Smooth muscle cell (in vitro differentiated cells): ENCODE results near the gene ULK4. TPM values are rescaled to one million over a fixed set of nuclear protein-coding genes. Genes with fewer than 3 reads are reported as not detected.

ENCODE experiments used
- DNase-seq: peaks from one replicate; lab custom pipeline; 2025; ENCODE audit not compliant: unreplicated experiment; lab: John Stamatoyannopoulos, UW
- H2AFZ ChIP-seq: fragments of 200-600 bp; sonication (generic); 2 replicates; pipeline ENCODE4 v1.6.0; 2016; ENCODE audit warnings: antibody characterized with exemption, low read depth, mild to moderate bottlenecking
- H3F3A ChIP-seq: fragments of 200-600 bp; sonication (generic); 2 replicates; pipeline ENCODE4 v1.6.0; 2017; ENCODE audit warnings: antibody characterized with exemption, low read depth
- H3K27ac ChIP-seq: fragments of 200-600 bp; sonication (generic); 2 replicates; pipeline ENCODE4 v1.5.1; 2016; ENCODE audit warnings: low read depth, mild to moderate bottlenecking
- H3K27me3 ChIP-seq: fragments of 200-600 bp; sonication (generic); 2 replicates; pipeline ENCODE4 v1.6.1; 2016; ENCODE audit warnings: low read depth, mild to moderate bottlenecking
- H3K36me3 ChIP-seq: fragments of 200-600 bp; sonication (generic); 2 replicates; pipeline ENCODE4 v1.5.1; 2016; ENCODE audit warnings: low read depth
- H3K4me1 ChIP-seq: fragments of 200-600 bp; sonication (generic); 2 replicates; pipeline ENCODE4 v1.5.1; 2016; ENCODE audit warnings: low read depth
- H3K4me2 ChIP-seq: fragments of 200-600 bp; sonication (generic); 2 replicates; pipeline ENCODE4 v1.6.0; 2016; ENCODE audit warnings: mild to moderate bottlenecking
- H3K4me3 ChIP-seq: fragments of 200-600 bp; sonication (generic); 2 replicates; pipeline ENCODE4 v1.5.1; 2016; ENCODE audit warnings: mild to moderate bottlenecking
- H3K79me2 ChIP-seq: fragments of 200-600 bp; sonication (generic); 2 replicates; pipeline ENCODE4 v1.6.0; 2016; ENCODE audit warnings: low read depth, mild to moderate bottlenecking
- H3K9ac ChIP-seq: fragments of 200-600 bp; sonication (generic); 2 replicates; pipeline ENCODE4 v1.6.0; 2016; ENCODE audit warnings: low read depth
- H3K9me3 ChIP-seq: fragments of 200-600 bp; sonication (generic); replicated peaks from 2 replicates; pipeline ENCODE4 v1.5.1; 2016; ENCODE audit warnings: low read depth
- H4K20me1 ChIP-seq: fragments of 200-600 bp; sonication (generic); 2 replicates; pipeline ENCODE4 v1.6.0; 2016; ENCODE audit warnings: low read depth
- CTCF ChIP-seq: fragments of 200-600 bp; sonication (generic); IDR thresholded peaks from 2 replicates; pipeline ENCODE4 v1.5.1; 2017; ENCODE audit warnings: borderline replicate concordance, mild to moderate bottlenecking, antibody characterized with exemption; ENCODE audit not compliant: insufficient read depth, poor library complexity, severe bottlenecking
- WGBS: methylation state at CpG from one replicate; pipeline ENCODE4 v1.1.7; 2016; ENCODE audit warnings: low lambda C conversion rate; 5-methylcytosine and 5-hydroxymethylcytosine counted together
- polyA plus RNA-seq: library from polyadenylated mRNA; unstranded; fragments of >200 nt; fragmentation: Nextera tagmentation; extraction: Ambion mirVana; gene quantifications from 2 replicates; pipeline ENCODE4 v1.2.1, GENCODE V29; 2016
- total RNA-seq: library from RNA; depleted of rRNA; stranded (reverse); fragments of >200 nt; gene quantifications from 2 replicates; pipeline ENCODE4 v1.2.3, GENCODE V29; 2014

The ULK4 gene
- total and polyA plus RNA-seq, 2 experiments from 2014 or later: 4.3 to 14.2 TPM

- H3K36me3 ChIP-seq: no peaks in the 10 kb centered on the region
- H3K9ac ChIP-seq: no peak overlapping the region
- 90% methylated on average over 2 of the region's 2 CpGs for WGBS
- H3F3A ChIP-seq: no peaks in the 10 kb centered on the region
- no peak overlapping the region for H3K4me3 ChIP-seq
- H2AFZ ChIP-seq: no peak overlapping the region
- H3K27me3 ChIP-seq: no peaks in the 10 kb centered on the region
- no peaks in the 10 kb centered on the region for H4K20me1 ChIP-seq
- H3K4me1 ChIP-seq: no peaks in the 10 kb centered on the region
- DNase-seq: no peak
- H3K4me2 ChIP-seq: no peak overlapping the region
- no peaks in the 10 kb centered on the region for H3K9me3 ChIP-seq
- no peak for TF ChIP-seq CTCF
- no peak overlapping the region for H3K27ac ChIP-seq
- no peaks in the 10 kb centered on the region for H3K79me2 ChIP-seq
These were observed 29.4 kb downstream of the ULK4 start for GRCh38 chr3:41932464-41932863.

- H3K27ac ChIP-seq: no peak overlapping the region
- no peak overlapping the region for H3K9ac ChIP-seq
- no peaks in the 10 kb centered on the region for H3K27me3 ChIP-seq
- H3K4me3 ChIP-seq: no peak overlapping the region
- H3K36me3 ChIP-seq: no peaks in the 10 kb centered on the region
- H3F3A ChIP-seq: no peaks in the 10 kb centered on the region
- no peak for TF ChIP-seq CTCF
- WGBS: 97% methylated on average over 5 of the region's 5 CpGs
- no peaks in the 10 kb centered on the region for H4K20me1 ChIP-seq
- no peak for DNase-seq
- H2AFZ ChIP-seq: no peak overlapping the region
- H3K9me3 ChIP-seq: no peaks in the 10 kb centered on the region
- no peaks in the 10 kb centered on the region for H3K4me1 ChIP-seq
- H3K79me2 ChIP-seq: no peaks in the 10 kb centered on the region
- H3K4me2 ChIP-seq: no peak overlapping the region
These were observed 41.4 kb downstream of the ULK4 start for GRCh38 chr3:41920406-41920965.

GRCh38 chr3:41915353-41915752 is 46.5 kb downstream of the ULK4 start:
- Histone ChIP-seq H3K9me3 (no peaks in the 10 kb centered on the region), H3K79me2 (no peaks in the 10 kb centered on the region), H3K27ac (no peak overlapping the region), H2AFZ (no peak overlapping the region), H3K36me3 (no peaks in the 10 kb centered on the region), H3K4me2 (no peak overlapping the region), H4K20me1 (no peaks in the 10 kb centered on the region), H3F3A (no peaks in the 10 kb centered on the region), H3K4me3 (no peak overlapping the region), H3K27me3 (no peaks in the 10 kb centered on the region), H3K4me1 (no peaks in the 10 kb centered on the region), H3K9ac (no peak overlapping the region)
- DNase-seq: no peak
- 84% methylated on average over 1 of the region's 1 CpG for WGBS
- no peak for TF ChIP-seq CTCF

- Histone ChIP-seq H3K9me3 (no peaks in the 10 kb centered on the region), H3K27ac (no peak overlapping the region), H3K4me3 (no peak overlapping the region), H4K20me1 (no peaks in the 10 kb centered on the region), H3K79me2 (no peaks in the 10 kb centered on the region), H3K27me3 (no peaks in the 10 kb centered on the region), H2AFZ (no peak overlapping the region), H3K36me3 (no peaks in the 10 kb centered on the region), H3K9ac (no peak overlapping the region), H3F3A (no peaks in the 10 kb centered on the region), H3K4me1 (no peaks in the 10 kb centered on the region), H3K4me2 (no peak overlapping the region)
- WGBS: no CpG with 5 or more reads among the region's 1 CpG
- TF ChIP-seq CTCF: no peak
- no peak for DNase-seq
These were observed 49.6 kb downstream of the ULK4 start for GRCh38 chr3:41912280-41912679.
